Ureter (tissue), 1 donor: ENCODE data around the gene GNG7. TPM values are rescaled to one million over a fixed set of nuclear protein-coding genes. Genes with fewer than 3 reads are reported as not detected.
"Not testable (repeated sequence)": the region's sequence is repeated elsewhere in the genome, so short reads cannot be mapped to it uniquely, and the experiment has no call there.

Experiments
- DNase-seq: peaks from one replicate; pipeline ENCODE4 v3.0.0-alpha.2; 2020; ENCODE audit warnings: low spot score
- total RNA-seq: library from RNA; stranded (reverse); gene quantifications from one replicate; pipeline ENCODE4 v1.2.4, GENCODE V29; 2023
- donor health status: DM: yes; HTN: yes; CAD: no.

GNG7 gene
- total RNA-seq, 1 donor from 2014 or later: 6.2 TPM

DNA sequence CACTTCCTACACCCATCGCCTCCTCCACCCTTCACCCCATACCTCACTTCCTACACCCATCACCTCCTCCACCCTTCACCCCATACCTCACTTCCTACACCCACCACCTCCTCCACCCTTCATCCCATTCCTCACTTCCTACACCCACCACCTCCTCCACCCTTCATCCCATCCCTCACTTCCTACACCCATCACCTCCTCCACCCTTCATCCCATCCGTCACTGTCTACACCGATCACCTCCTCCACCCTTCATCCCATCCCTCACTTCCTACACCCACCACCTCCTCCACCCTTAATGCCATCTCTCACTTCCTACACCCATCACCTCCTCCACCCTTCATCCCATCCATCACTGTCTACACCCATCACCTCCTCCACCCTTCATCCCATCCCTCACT lies 10.7 kb upstream of the GNG7 start:
- DNase-seq: not testable (repeated sequence)

DNA sequence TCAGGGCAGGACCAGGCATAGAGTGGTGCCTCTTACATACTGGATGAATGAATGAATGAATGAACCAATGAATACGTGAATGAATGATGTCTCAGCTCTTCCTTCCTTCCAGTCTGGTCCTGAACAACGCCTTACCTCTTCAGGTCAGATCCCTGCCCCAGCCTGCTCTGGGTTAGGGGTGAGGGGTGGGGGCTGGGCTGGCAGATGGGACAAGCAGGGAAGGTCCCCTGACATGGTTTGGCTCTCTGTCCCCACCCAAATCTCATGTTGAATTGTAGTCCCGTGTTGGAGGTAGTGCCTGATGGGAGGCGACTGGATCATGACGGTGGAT lies 9.3 kb upstream of the GNG7 start:
- DNase-seq: no peak

DNA sequence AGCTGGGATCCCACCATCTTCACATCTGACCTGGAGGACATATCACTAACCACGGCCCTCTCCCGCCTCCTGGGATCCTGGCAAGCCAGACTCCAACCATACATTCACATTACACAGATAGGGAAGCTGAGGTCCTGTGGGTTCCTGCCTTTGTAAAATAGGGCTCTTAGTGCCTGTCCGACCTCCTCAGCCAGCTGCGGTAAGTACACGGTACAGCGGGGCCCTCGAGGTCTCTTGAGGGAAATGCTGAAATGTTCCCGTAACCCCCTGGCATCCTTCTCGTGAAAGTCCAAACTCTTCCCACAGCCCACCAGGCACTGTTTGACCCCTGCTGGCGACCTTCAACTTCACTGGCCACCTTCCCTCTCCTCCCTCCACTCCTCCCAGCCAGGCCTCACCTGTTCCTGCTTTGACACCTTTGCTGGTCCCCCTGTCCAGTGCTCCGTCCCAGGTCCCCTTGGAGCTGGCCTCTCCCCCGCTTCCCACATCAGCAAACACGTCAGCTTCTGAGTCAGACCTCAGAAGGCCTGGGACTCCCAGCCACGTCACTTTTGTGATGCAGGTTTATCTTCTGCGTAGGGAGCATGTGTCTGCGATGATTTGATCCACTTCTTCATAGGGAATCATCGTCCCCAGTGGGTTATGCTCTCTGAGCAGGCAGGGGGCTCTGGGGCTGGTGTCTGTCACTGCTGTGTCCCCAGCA lies 8.8 kb upstream of the GNG7 start:
- no peak for DNase-seq

DNA sequence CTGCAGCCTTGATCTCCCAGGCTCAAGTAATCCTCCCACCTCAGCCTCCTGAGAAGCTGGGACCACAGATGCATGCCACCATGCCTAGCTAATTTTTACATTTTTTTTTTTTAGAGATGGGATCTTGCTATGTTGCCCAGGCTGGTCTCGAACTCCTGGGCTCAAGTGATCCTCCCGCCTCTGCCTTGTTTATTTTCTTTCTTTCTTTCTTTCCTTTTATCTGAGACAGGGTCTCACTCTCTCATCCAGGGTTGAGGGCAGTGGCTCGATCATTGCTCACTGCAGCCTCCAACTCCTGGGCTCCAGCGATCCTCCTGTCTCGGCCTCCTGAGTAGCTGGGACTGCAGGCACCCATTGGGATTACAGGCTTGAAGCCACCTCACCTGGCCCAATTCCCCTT lies 3.8 kb upstream of the GNG7 start:
- DNase-seq: no peak

DNA sequence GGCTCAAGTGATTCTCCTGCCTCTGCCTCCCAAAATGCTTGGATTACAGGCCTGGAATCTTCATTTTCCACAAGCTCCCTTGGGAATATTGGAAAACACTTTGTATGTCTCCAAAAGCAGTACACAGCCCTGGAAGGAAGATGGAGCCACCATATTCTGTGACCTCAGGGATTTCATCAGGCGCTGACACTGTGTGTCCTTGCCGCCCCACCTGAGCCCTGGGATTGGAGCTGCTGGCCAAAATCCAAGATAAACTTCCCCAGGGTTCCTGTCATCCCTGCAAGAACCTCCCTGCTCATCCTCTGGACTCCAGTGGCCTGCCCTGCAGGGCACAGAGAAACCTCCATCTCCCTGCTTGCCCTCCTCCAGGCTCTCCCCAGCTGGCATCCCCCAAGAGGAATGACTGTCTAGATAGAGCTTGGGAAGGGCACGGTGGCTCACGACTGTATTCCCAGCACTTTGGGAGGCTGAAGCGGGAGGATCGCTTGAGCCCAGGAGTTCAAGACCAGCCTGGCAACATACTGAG lies 1.3 kb upstream of the GNG7 start:
- DNase-seq: no peak

DNA sequence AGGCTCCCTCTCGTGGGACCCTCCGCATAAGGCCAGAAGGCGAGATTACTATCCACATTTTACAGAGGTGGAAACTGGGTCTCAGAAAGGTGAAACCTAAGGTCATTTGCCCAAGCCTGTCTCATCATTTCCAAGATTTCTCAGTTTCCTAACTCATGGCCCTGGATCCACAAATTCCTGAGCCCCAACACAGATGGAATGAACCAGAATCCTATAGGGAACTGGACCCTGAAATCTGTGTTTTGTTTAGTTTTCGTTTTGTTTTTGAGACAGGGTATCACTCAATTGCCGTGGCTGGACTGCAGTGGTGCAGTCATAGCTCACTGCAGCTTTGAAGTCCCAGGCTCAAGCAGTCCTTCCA lies 563 bp upstream of the GNG7 start:
- no peak for DNase-seq

DNA sequence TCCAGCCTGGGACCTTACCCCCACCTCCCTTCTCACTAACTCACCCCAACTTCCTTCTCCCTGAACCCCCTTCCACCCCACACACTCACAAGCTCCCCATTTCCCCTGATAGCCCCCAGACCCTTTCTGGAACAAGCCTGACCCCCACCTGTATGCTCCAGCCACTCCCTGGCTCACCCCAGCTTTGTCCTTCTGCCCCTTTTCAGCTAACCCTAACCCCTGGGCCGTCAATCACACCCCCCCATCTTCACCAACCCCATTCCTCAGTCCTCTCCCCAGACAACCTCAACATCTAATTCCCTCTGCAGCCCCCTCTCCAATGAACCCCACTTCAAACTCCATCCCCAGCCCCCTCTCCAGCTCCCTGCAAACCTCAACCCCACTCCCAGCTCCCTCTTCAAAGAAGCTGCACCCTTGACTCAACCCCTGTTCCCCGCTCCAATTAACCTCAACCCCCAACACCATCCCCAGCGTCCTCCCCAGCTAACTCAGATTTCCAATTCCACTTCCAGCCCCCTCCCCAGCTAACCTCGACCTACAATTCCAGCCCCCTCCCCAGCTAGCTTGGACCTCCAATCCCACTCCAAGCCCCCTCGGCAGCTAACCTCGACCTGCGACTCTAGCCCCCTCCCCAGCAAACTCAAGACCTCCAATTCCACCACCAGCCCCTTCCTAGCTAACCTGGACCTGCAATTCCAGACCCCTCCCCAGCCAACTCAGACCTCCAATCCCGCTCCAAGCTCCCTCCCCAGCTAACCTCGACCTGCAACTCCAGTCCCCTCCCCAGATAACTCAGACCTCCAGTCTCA lies 929 bp downstream of the GNG7 start:
- no peak for DNase-seq

DNA sequence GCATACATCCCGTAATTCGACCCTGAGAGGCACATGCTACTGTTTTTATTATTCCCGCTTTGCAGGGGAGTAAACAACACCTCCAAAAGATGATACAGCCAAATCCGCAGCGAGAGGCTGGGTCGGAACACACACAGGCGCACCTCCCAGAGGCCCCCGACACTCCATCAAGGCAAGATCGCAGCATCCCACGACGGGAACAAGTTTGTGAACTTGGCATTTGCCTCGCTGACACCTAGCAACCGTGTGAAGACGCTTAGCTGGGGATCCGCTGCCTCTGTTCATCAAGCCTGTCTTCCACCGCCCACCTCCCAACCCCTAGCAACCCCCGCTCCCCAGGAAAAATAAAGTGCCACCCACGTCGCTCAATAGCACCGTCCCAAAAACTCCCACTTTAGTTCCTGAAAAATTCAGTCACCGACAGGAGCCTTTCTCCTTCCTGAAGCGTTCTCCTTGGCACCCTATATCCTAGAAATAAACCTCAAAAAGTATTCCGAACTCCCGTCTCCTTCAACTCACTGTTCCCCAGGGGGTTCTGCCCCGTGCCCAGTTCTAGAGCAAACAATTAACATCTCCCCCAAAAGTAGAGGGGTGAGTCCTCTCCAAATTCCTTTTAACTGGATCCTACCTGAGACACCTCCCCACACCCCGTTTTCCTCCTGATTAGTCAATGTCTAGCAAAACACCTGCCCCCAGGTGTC lies 1.7 kb downstream of the GNG7 start:
- no peak for DNase-seq

DNA sequence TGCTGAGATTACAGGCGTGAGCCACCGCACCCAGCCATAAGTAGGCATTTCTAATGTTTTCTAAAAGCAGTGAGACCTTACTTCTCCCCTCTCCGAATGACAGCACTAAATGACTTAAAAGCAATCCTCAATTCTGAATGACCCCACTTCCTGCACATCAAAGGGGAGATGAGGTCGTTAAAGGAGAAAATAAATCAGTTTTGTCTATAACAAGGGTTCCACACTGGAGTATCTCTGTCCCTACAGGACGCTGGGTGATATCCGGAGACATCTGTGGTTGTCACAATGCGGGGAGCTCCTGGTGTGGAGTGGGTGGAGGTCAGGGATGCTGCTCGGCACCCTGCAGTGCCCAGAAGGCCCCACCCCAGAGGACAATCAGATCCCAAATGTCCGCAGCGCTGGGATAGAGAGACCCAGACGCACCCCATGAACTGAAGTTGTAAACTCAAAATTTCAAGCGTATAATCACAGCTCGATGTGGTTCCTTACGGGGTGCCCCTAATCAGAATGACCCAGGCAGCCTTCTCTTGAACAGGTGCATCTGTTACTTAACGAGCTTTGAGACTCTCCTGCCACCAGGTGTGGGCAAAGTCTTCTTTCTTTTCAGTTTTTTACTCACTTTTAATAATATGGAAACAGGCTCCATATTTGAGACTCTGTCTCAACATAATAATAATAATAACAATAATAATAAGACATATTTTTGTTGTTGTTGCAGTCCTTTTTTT lies 2.9 kb downstream of the GNG7 start:
- DNase-seq: no peak

DNA sequence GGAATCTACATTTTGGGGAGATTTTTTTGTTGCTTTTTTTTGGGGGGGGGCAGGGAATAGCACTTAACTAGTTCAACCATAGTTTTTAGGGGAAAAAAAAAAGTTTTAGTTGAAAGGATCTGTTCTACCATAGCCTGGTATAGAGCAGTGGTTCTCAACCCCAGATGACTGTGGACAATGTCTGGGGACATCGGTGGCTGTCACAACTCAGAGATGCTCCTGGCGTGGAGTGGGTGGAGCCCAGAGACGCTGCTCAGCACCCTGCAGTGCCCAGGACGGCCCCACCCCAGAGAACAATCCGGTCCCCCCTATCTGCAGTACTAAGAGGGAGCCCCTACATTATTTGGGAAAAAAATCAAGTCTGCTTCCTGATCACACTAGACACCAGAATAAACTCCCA lies 8.3 kb downstream of the GNG7 start:
- DNase-seq: no peak

DNA sequence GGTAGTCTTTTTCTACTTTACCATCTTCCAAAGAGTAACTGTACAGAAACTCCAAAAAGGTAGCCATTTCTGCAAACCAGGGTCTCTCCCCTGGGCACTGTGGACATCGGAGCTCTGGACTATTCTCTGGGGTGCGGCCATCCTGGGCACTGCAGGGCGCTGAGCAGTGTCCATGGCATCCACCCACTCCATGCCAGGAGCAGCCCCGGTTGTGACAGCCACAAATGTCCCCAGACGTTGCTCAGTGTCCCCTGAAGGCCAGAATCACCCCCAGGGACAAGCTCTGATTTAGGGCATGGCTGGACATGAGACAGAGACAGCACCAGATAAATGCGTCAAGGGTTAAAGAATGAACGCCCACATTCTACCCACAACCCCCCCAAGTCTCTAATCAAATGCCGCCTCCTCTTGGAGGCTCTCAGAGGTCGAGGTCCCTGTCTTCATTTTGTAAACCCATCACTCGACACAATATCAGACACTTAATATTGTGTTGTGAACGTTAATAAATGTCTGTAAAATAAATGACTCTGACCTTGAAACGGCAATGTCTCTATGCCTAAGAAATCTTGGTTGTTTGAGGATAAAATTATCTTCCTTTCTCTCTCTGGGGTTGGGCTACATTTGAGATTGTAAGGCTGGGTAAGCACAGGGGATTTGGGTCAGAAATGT lies 8.9 kb downstream of the GNG7 start:
- DNase-seq: no peak

DNA sequence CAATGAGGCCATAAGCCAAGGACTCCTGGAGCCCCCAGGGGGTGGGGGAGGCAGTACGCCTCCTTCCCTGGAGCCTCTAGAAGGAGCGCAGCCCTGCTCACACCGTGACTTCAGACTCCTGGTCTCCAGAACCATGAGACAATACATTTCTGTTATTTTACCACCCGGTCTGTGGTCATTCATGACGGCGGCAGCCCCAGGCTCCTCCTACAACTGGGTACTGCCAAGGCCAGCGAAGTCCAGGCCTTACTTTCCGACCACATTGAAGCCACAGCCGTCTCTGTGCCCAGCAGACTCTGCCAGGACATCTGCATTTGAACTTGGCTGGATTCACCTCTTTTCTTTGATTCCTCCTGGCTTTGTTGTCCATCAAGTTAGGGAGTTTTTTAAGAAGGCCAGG lies 10.5 kb downstream of the GNG7 start:
- no peak for DNase-seq

DNA sequence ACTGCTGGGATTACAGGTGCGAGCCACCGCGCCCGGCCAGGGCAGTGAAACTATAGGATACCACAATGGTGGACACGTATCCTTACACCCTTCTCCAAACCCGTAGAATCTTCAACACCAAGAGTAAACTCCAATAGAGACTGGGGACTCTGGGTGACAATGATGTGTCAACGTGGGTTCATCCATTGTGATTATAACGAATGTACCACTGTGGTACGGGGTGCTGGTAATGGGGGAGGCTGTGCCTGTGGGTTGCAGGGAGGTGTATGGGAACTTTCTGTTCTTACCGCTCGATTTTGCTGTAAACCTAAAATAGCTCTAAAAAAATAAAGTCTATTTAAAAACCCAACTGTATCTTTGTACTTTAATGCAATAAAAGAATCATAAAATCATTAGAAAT lies 11.6 kb downstream of the GNG7 start:
- DNase-seq: no peak

DNA sequence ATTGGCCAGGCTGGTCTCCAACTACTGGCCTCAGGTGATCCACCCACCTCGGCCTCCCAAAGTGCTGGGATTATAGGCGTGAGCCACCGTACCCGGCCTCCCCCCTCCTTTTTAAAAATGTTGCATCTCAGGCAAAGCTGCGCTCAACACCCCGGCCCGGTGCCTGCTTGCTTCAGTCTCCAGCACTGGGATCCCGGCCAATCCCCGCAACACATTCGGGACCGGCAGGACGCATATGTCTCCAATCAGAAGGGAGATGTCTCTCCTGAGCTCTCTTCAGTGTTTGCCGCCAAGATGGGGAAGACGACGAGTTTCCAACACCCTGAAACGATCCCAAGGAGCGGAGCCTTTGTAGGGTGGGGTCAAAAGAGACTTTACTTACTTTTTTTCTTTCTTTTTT lies 16.1 kb downstream of the GNG7 start:
- no peak for DNase-seq

DNA sequence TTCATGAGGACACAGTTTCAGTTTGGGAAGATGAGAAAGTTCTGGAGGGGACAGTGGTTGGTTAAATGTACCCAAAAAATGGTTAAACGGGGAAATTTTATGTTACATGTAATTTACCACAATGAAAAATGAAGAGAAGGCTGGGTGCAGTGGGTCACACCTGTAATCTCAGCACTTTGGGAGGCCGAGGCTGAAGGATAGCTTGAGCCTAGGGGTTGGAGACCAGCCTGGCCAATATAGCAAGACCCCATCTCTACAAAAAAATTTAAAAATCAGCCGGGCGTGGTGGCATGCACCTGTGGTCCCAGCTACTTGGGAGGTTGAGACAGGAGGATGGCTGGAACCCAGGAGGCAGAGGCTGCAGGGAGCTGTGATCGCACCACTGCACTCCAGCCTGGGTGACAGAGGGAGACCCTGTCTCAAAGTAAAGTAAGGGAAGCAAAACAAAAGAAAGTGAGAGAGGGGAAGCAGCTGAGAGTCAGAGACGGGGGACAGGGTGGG lies 17.2 kb downstream of the GNG7 start:
- no peak for DNase-seq

DNA sequence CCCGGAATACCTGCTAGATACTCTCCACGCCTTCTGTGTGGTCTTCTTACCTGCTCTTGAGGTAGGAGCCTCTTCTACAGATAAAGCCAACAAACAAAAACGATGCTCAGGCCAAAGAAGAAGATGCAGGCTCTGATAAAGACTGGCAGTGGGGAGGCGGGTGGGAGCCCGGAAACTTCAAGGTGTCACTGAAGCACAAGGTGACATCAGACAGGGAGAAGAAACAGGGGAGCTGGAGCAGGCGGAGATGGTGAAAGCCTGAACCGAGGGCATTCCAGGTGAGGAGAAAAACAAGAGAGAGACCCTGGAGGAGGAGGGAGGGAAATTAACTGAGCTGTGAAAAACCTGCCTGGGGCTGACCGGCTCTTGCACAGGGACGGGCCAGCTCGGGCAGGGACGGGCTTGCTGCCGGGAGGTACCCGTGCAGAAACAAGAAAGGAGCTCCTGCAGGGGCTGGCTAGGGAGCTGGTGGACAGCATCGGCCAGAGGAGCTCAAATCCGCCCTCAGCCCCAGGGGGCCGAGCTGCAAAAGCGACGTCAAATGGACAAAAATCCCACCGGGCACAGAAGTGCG lies 19.0 kb downstream of the GNG7 start:
- DNase-seq: no peak

DNA sequence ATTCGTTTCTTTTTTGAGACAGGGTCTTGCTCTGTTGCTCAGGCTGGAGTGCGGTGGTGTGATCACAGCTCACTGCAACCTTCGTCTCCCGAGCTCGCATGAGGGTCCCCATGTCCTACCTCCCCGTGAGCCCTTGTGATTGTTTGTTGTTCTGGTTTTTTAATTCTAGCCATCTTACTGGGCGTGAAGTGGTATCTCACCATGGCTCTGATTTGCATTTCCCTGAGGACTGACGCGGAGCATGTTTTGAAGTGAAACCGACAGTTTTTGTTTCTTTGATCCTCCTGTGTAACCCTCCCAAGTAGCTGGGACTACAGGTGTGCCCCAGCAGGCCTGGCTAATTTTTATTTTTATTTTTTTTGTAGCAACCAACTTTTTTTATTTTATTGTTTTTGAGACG lies 21.7 kb downstream of the GNG7 start:
- DNase-seq: no peak

DNA sequence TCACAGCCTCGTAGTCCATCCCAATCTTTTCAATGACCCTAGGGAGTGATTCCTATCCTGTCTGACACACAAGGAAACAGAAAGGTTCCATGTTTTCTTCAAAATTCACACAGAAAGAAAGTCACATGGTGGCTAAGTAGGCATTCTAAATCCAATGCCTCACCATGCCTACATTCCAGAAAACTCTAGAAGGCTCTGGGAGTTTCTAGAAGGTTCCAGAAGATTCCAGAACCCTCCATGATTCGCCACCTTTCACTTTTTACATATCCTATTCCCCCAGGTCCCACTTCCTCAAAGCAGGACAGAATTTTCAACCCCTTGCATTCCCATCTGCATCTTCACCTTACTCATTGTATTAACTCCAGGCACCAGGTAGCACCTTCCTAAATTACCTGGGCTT lies 23.1 kb downstream of the GNG7 start:
- DNase-seq: no peak

DNA sequence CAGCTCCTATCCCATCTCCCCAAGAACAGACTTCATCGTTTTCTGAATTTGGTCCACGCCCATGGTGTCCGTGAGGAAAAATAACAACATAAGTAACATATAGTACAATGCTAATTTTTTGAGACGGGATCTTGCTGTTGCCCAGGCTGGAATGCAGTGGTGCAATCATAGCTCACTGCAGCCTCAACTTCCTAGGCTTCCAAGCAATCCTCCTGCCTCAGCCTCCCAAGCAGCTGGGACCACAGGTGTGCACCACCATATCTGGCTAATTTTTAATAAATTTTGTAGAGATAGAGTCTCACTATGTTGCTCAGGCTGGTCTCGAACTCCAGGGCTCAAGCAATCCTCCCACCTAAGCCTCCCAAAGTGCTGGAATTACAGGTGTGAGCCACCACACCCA lies 23.5 kb downstream of the GNG7 start:
- not testable (repeated sequence) for DNase-seq

DNA sequence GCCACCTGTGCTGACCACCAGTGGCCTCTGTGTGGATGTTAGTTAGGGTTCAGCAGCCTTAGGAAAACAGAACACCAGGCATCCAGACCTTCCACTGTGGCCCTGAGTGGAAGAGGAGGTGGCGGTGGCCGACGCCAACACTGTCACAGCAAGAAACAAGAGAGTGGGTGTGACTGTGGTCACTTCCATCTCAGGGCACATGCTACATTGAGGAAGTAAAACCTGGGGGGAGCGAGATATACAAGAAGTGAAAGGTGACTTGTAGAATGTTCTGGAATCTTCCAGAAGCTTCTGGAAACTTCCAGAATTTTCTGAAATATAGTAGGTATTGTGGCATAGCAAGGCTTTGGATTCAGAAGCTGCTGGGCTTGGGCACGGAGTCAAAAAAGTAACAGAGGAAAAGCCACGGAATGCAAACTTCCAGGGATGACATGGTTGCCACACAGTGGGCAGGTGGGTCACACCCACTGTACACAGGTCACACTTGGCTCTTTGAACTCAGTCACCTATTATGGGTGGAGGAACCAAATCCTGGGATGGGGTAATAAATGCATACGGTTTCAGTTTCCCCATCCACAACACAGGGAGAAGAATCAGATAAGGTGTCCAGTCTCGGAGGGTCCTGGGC lies 24.3 kb downstream of the GNG7 start:
- no peak for DNase-seq

DNA sequence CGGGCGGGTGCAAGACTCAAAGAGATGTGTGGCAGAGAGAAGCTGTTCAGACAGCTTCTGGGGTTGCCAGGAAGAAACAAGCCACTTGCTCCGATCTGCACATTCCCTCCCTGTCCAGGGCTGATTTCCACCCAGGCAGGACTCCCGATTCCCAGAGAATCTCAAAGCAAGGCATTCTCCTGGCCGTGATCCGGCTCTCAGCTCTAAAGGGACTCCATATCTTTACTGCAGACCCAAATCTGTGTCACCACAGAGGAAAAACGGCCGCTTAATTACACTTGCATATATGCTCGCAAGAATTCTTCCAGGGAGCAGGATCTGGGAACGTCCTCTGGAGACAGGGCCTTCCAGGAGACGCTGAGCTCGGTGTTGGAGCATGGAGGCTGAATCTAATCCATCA lies 25.7 kb downstream of the GNG7 start:
- no peak for DNase-seq
